GM23338 (cell line): ENCODE results near the gene CEACAM3.
A peak's percentile ranks its signal among the peaks of the same experiment; 100 is the strongest.

Experiments
- CREB1 ChIP-seq: fragments of 250-450 bp; sonication (Bioruptor Pico); IDR thresholded peaks from 2 replicates; pipeline ENCODE4 v1.5.0; 2020; ENCODE audit warnings: low read depth, mild to moderate bottlenecking, moderate library complexity
- EZH2 ChIP-seq: fragments of 200-600 bp; sonication (generic); IDR thresholded peaks from one replicate; pipeline ENCODE4 v1.8.0; 2017; ENCODE audit warnings: antibody characterized with exemption, mild to moderate bottlenecking, low read depth; ENCODE audit not compliant: unreplicated experiment
- EZH2phosphoT487 ChIP-seq: fragments of 200-600 bp; sonication (generic); IDR thresholded peaks from one replicate; pipeline ENCODE4 v1.8.1; 2018; ENCODE audit warnings: antibody characterized with exemption; ENCODE audit not compliant: unreplicated experiment
- JUNB ChIP-seq: IDR thresholded peaks from one replicate; pipeline ENCODE4 v1.6.1; 2016; ENCODE audit warnings: antibody characterized with exemption; ENCODE audit not compliant: unreplicated experiment
- POLR2AphosphoS5 ChIP-seq: IDR thresholded peaks from 2 replicates; pipeline ENCODE4 v1.6.1; 2016; ENCODE audit warnings: antibody characterized with exemption, low read depth
- ZNF114 ChIP-seq: fragments of 250-450 bp; sonication (Bioruptor Pico); IDR thresholded peaks from 2 replicates; pipeline ENCODE4 v1.5.0; 2020; ENCODE audit warnings: mild to moderate bottlenecking, moderate library complexity
- ZNF331 ChIP-seq: fragments of 250-450 bp; sonication (Bioruptor Pico); IDR thresholded peaks from 2 replicates; pipeline ENCODE4 v1.5.0; 2020; ENCODE audit warnings: low read depth, mild to moderate bottlenecking, moderate library complexity
- TF ChIP-seq, protein P1 (sequence below), 2 experiments: fragments of 200-600 bp in 1 of 2; sonication (generic) in 1 of 2; conservative IDR thresholded peaks; 2 replicates each; pipeline versions ENCODE4 v1.5.1 to v1.6.1; 2016 to 2017; ENCODE audit warnings: antibody characterized with exemption in 2 of 2, low read depth in 2 of 2, mild to moderate bottlenecking in 2 of 2, moderate library complexity in 1 of 2
- TF ChIP-seq, protein P2 (sequence below): IDR thresholded peaks from one replicate; pipeline ENCODE4 v1.6.1; 2018; ENCODE audit warnings: antibody characterized with exemption; ENCODE audit not compliant: unreplicated experiment
- TF ChIP-seq, protein P3 (sequence below): IDR thresholded peaks from 2 replicates; pipeline ENCODE4 v1.6.1; 2016; ENCODE audit warnings: antibody characterized with exemption

DNA sequence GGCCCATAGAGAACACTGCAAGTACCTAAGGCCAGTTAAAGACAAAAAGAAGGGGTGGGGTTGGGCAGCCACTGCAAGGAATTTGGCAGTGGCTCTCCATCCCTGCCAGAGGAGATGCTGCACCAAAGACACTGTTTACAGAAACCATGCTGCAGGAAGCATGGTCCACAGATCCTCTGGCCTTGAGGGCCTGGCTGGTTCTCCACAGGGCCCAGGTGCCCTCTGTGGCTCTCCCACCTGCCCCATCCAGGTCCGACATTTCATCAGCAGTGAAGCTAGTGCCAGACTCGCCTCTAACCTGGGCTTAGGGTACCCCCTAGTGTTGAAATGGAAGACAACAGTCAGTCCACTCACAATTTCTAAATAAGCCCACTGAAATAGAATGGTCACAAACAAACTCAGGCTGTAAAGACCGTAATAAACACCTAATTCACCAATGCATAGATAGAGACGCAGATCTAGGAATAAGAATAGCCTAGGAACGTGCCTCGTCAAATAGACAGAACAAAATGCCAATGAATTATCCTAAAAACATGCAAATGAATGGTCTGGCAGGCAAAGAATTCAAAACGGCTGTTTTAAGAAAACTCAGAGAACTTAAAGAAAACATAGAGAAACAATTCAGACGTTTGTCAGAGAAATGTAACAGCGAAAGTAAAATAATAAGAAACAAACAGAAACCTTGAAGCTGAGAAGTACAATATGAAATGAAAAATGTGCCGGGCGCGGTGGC is 24.8 kb downstream of the CEACAM3 start:
- TF ChIP-seq, protein P1, sequence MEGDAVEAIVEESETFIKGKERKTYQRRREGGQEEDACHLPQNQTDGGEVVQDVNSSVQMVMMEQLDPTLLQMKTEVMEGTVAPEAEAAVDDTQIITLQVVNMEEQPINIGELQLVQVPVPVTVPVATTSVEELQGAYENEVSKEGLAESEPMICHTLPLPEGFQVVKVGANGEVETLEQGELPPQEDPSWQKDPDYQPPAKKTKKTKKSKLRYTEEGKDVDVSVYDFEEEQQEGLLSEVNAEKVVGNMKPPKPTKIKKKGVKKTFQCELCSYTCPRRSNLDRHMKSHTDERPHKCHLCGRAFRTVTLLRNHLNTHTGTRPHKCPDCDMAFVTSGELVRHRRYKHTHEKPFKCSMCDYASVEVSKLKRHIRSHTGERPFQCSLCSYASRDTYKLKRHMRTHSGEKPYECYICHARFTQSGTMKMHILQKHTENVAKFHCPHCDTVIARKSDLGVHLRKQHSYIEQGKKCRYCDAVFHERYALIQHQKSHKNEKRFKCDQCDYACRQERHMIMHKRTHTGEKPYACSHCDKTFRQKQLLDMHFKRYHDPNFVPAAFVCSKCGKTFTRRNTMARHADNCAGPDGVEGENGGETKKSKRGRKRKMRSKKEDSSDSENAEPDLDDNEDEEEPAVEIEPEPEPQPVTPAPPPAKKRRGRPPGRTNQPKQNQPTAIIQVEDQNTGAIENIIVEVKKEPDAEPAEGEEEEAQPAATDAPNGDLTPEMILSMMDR (conservative IDR thresholded peaks at IDR 0.05; ENCODE audit: low read depth in 2 of 2), result peak; percentile 89 to 96
- TF ChIP-seq EZH2phosphoT487 (no peak), EZH2 (no peak), JUNB (no peak), POLR2AphosphoS5 (no peak), CREB1 (CRISPR knock-in tag) (no peak), ZNF114 (CRISPR knock-in tag) (no peak), ZNF331 (no peak)
- TF ChIP-seq, protein P2, sequence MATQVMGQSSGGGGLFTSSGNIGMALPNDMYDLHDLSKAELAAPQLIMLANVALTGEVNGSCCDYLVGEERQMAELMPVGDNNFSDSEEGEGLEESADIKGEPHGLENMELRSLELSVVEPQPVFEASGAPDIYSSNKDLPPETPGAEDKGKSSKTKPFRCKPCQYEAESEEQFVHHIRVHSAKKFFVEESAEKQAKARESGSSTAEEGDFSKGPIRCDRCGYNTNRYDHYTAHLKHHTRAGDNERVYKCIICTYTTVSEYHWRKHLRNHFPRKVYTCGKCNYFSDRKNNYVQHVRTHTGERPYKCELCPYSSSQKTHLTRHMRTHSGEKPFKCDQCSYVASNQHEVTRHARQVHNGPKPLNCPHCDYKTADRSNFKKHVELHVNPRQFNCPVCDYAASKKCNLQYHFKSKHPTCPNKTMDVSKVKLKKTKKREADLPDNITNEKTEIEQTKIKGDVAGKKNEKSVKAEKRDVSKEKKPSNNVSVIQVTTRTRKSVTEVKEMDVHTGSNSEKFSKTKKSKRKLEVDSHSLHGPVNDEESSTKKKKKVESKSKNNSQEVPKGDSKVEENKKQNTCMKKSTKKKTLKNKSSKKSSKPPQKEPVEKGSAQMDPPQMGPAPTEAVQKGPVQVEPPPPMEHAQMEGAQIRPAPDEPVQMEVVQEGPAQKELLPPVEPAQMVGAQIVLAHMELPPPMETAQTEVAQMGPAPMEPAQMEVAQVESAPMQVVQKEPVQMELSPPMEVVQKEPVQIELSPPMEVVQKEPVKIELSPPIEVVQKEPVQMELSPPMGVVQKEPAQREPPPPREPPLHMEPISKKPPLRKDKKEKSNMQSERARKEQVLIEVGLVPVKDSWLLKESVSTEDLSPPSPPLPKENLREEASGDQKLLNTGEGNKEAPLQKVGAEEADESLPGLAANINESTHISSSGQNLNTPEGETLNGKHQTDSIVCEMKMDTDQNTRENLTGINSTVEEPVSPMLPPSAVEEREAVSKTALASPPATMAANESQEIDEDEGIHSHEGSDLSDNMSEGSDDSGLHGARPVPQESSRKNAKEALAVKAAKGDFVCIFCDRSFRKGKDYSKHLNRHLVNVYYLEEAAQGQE, result no peak
- TF ChIP-seq, protein P3, sequence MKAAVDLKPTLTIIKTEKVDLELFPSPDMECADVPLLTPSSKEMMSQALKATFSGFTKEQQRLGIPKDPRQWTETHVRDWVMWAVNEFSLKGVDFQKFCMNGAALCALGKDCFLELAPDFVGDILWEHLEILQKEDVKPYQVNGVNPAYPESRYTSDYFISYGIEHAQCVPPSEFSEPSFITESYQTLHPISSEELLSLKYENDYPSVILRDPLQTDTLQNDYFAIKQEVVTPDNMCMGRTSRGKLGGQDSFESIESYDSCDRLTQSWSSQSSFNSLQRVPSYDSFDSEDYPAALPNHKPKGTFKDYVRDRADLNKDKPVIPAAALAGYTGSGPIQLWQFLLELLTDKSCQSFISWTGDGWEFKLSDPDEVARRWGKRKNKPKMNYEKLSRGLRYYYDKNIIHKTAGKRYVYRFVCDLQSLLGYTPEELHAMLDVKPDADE, result no peak
